Stimulated activated naive CD8-positive, alpha-beta T cell treated with anti-CD3 and anti-CD28 coated beads, Interleukin-15, amount 100 ng/mL, for 72 hours (primary cell): Measurements from ENCODE around the gene HNRNPM.

Experiments
- ATAC-seq: fragments of 150-1000 bp; cut with Tn5 transposase; 2 replicates; pipeline ENCODE4 v1.10.0; 2021; ENCODE audit warnings: mild to moderate bottlenecking, moderate library complexity
- DNase-seq, 2 donors: peaks; one replicate each; pipeline ENCODE4 v3.0.0; 2021 to 2022
- H3K27ac Mint-ChIP-seq, 2 donors: one replicate each; pipeline ENCODE4 v1.8.0; 2022; ENCODE audit warnings: mild to moderate bottlenecking in 2 of 2, mixed read lengths in 2 of 2, moderate library complexity in 2 of 2
- H3K27me3 Mint-ChIP-seq: one replicate; pipeline ENCODE4 v1.8.0; 2022; ENCODE audit warnings: mixed read lengths
- H3K4me1 Mint-ChIP-seq: one replicate; pipeline ENCODE4 v1.8.0; 2022; ENCODE audit warnings: mild to moderate bottlenecking, mixed read lengths
- H3K4me3 Mint-ChIP-seq, 2 donors: one replicate each; pipeline ENCODE4 v1.8.0; 2022; ENCODE audit warnings: mild to moderate bottlenecking in 2 of 2, mixed read lengths in 2 of 2, moderate library complexity in 1 of 2
- H3K9me3 Mint-ChIP-seq, 2 donors: one replicate each; pipeline ENCODE4 v1.8.0; 2022; ENCODE audit warnings: mixed read lengths in 2 of 2

Gene HNRNPM

DNA sequence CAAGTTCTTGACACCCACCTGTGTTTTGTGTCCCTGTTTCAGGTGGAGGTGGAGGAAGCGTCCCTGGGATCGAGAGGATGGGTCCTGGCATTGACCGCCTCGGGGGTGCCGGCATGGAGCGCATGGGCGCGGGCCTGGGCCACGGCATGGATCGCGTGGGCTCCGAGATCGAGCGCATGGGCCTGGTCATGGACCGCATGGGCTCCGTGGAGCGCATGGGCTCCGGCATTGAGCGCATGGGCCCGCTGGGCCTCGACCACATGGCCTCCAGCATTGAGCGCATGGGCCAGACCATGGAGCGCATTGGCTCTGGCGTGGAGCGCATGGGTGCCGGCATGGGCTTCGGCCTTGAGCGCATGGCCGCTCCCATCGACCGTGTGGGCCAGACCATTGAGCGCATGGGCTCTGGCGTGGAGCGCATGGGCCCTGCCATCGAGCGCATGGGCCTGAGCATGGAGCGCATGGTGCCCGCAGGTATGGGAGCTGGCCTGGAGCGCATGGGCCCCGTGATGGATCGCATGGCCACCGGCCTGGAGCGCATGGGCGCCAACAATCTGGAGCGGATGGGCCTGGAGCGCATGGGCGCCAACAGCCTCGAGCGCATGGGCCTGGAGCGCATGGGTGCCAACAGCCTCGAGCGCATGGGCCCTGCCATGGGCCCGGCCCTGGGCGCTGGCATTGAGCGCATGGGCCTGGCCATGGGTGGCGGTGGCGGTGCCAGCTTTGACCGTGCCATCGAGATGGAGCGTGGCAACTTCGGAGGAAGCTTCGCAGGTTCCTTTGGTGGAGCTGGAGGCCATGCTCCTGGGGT lies 41.0 kb downstream of the HNRNPM start:
- no peak overlapping the region for H3K27ac Mint-ChIP-seq
- ATAC-seq (no peak), DNase-seq (no peak)
- no peaks in the 10 kb centered on the region for H3K27me3 Mint-ChIP-seq
- peak overlapping the region in 1 of 2 donors; percentile 1 for H3K4me3 Mint-ChIP-seq
- H3K4me1 Mint-ChIP-seq: peaks cover 72% of the 10 kb centered on the region
- H3K9me3 Mint-ChIP-seq: no peaks in the 10 kb centered on the region

DNA sequence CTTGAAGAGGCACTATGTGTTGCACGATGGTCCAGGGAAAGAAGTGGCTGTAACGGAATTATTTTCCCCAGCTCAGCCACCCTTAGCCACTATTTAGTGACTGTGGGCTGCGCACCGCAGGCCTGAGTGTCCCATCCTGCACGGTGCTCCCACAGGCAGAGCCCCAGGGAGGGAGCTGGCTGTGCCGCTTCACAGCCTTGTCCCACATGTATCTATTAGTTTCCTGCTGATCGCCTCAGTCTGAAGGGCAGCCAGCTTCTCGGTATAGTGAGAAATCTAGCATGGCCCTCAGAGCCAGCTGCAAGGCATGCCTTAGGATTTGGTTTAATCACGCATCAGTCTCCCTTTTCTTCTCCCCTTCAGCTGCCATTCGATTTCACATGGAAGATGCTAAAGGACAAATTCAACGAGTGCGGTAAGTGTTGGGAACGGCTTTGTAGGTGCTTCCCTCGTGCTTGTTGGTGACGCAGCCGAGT lies 41.9 kb downstream of the HNRNPM start:
- no peaks in the 10 kb centered on the region for H3K27me3 Mint-ChIP-seq
- ATAC-seq (no peak), DNase-seq (no peak)
- peak overlapping the region; percentile 64 to 74 for H3K4me3 Mint-ChIP-seq
- H3K9me3 Mint-ChIP-seq: no peaks in the 10 kb centered on the region
- peak overlapping the region; percentile 74 to 94 for H3K27ac Mint-ChIP-seq
- peaks cover 66% of the 10 kb centered on the region for H3K4me1 Mint-ChIP-seq

DNA sequence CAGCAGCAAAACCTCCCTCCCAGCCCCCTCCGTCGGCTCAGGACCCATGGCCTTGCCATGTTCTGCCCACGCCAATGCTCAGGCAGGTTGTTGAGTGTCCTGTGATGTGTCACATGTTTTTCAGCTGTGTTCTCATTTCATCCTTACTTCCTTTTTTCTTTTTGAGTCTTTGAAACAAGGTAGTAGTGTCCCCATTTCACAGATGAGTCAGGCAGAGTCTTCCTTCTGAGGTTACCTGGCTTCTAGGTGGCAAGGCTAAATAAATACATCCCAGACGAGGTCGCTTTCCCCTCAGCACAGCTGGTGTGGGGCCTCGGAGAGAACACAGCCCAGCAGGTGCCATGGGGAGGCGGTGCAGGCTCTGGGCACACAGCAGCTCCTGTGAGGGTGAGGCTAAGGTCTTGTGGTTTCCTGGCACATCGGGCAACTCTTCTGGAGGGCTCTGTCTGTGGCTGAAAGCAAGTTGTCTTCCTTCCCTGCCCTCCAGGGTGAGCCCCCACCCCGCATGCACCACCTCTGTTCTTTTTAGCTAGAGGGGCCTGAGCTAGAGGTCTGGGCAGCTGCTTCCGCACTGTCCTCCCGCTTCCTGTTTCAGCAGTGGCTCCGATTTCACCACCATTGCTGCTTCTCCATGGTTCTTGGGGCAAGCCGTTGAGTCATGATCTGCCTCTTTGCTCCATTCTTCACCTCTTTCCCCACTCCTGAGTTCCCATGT lies 42.5 kb downstream of the HNRNPM start:
- DNase-seq (peak; percentile 54 to 85), ATAC-seq (peak; percentile 93)
- Mint-ChIP-seq H3K4me1 (peaks cover 60% of the 10 kb centered on the region), H3K9me3 (no peaks in the 10 kb centered on the region), H3K4me3 (peak overlapping the region; percentile 64 to 74), H3K27ac (peak overlapping the region; percentile 74 to 94), H3K27me3 (no peaks in the 10 kb centered on the region)

DNA sequence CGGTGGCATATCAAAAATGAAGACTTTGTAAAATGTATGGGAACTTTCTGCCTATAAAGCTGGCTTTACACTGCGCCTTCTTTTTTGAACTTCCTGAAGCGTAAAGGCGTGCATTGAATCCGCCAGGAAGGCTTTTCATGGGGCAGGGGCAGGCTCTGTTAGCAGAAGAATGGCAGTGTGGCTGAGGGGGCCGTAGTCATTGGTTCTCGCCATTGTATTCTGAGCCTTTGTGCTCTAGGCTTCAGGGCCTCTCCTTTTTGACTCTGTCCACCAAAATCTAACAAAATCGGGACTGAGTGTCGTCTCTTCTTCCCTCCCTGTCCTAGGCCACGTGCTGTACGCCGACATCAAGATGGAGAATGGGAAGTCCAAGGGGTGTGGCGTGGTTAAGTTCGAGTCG lies 43.6 kb downstream of the HNRNPM start:
- ATAC-seq: no peak
- Mint-ChIP-seq H3K4me3 (no peak overlapping the region), H3K4me1 (peaks cover 50% of the 10 kb centered on the region), H3K27me3 (no peaks in the 10 kb centered on the region), H3K9me3 (no peaks in the 10 kb centered on the region), H3K27ac (peak overlapping the region in 1 of 2 donors; percentile 31)
- no peak for DNase-seq

DNA sequence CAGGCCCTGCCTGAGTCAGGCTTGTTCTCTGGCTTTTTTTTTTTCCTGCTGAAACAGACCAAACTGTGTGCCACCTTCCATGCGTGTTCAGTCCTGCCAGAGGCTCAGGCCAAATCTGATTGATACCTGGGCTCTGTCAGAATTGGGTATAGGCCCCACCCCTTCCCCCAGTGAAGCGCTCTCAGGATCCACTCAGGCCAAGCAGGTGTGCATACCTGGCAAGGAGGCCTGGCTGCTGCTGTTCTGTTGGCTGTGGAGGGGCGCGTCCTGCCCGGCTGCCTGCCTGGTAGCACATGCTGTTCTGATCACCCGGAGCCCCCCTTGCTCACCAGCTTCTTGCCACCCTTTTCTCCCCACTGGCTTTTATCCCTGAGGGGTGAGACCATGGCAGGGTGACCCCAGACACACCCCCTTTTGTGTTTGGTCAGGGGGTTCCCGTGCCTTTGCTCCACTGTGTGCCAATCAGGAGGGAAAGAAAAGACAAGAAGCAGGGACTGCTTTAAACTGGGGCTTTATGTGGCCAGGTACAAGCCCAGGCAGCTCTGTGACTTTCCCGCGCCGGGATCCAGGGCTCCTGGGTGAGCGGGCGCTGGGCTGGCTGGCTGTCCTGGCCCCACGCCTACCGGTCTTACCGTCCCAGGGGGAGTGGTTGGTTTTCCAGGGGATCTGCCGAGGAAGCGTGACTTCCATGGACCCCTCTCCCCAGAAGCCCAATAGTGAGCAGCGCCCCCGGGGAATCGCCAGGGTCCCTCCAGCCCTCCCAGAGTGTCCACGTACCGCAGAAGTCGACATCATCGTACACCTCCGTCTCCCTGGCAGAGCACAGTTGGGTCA lies 45.0 kb downstream of the HNRNPM start:
- Mint-ChIP-seq H3K4me3 (no peak overlapping the region), H3K4me1 (peaks cover 62% of the 10 kb centered on the region), H3K27ac (peak overlapping the region in 1 of 2 donors; percentile 31)

DNA sequence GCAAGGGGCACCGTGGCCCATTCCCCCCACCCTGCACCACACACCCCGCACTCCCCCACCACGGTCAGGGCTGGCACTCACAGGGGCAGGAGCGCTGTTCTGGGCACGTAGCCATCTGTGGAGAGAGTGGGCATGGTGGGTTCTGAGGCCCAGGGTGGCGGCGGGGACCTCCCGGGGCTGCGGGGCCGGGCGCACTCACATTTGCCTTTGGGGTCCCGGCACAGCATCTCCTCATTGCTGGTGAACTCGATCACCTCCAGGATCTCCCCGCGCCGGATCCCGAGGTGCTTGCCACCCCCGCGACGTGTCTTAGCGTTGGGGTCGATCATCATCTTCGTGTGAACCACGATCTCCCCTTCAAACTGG lies 45.6 kb downstream of the HNRNPM start:
- H3K27ac Mint-ChIP-seq: peak overlapping the region in 1 of 2 donors; percentile 19
- DNase-seq: no peak
- peaks cover 62% of the 10 kb centered on the region for H3K4me1 Mint-ChIP-seq

More for the DNA sequence above, 45.0 kb downstream of the HNRNPM start:
- ATAC-seq: no peak
- DNase-seq: no peak
- Mint-ChIP-seq H3K9me3 (no peaks in the 10 kb centered on the region), H3K27me3 (no peaks in the 10 kb centered on the region)

DNA sequence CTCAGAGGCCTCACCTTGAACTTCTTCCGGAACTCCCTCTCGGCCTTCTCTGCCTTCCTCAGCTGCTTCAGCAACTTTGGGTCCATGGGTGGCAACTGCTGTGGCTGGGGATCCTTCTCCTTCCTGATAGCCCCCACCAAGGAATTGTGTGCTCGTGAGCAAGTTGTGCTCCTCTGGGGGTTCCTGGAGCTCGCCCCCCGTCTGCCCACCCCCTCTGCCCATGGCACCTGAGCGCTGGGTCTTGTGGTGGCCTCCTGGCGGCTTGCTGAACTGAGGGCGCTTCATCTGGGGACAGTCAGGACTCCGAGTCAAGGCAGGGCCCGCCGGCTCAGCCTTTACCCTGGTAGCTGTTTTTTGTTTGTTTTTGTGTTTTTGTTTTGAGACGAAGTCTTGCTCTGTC lies 46.1 kb downstream of the HNRNPM start:
- H3K4me3 Mint-ChIP-seq: no peak overlapping the region
- no peaks in the 10 kb centered on the region for H3K9me3 Mint-ChIP-seq
- H3K27me3 Mint-ChIP-seq: no peaks in the 10 kb centered on the region
- H3K27ac Mint-ChIP-seq: peak overlapping the region; percentile 78
- DNase-seq (no peak), ATAC-seq (no peak)
- peaks cover 62% of the 10 kb centered on the region for H3K4me1 Mint-ChIP-seq

More for the DNA sequence above, 45.6 kb downstream of the HNRNPM start:
- Mint-ChIP-seq H3K27me3 (no peaks in the 10 kb centered on the region), H3K4me3 (no peak overlapping the region), H3K9me3 (no peaks in the 10 kb centered on the region)
- ATAC-seq: no peak

DNA sequence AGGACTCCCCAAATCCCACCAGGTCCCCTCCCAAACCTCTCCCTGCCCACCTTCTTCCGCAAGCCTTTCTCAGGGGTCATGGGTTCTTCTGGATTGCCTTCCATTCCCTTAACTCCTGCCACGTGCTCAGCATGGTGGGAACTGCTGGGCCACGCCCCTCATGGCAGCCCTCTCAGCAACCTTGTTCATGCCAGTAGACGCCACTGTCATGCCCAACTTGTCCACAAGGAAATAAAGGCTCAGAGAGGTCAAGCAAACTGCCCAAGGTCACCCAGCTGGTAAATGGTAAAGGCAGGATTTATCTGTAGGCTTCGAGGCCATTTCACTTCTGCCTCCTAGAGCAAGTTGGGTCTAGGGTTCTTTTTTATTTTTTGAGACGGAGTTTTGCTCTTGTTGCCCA lies 46.8 kb downstream of the HNRNPM start:
- H3K4me1 Mint-ChIP-seq: peaks cover 56% of the 10 kb centered on the region
- no peak overlapping the region for H3K4me3 Mint-ChIP-seq
- H3K27me3 Mint-ChIP-seq: no peaks in the 10 kb centered on the region
- ATAC-seq: no peak
- H3K9me3 Mint-ChIP-seq: no peaks in the 10 kb centered on the region
- no peak overlapping the region for H3K27ac Mint-ChIP-seq
- DNase-seq: no peak

DNA sequence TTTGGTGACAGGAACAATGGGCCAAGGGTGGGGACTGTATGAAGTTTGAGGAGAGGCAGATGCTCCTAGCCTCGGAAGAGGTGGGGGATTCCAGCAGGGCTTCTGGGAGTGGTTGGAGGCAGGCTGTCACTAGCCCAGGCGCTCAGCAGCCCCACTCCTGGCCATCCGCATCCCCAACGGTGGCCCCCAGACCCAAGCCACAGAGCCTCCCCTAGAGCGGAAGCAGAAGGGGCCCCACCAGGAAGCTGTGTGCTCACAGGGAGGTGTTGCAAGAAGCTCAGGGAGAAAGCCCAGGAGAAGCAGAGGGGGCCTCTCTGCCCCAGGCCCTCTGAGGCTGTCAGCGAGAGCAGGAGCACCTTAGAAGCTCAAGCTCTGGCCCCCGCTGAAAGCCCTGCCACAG lies 49.4 kb downstream of the HNRNPM start:
- Mint-ChIP-seq H3K4me3 (peak overlapping the region; percentile 17 to 44), H3K9me3 (no peaks in the 10 kb centered on the region), H3K4me1 (peaks cover 36% of the 10 kb centered on the region), H3K27me3 (no peaks in the 10 kb centered on the region), H3K27ac (peak overlapping the region; percentile 91 to 95)
- peak in 1 of 2 donors; percentile 48 for DNase-seq
- ATAC-seq: peak; percentile 80

DNA sequence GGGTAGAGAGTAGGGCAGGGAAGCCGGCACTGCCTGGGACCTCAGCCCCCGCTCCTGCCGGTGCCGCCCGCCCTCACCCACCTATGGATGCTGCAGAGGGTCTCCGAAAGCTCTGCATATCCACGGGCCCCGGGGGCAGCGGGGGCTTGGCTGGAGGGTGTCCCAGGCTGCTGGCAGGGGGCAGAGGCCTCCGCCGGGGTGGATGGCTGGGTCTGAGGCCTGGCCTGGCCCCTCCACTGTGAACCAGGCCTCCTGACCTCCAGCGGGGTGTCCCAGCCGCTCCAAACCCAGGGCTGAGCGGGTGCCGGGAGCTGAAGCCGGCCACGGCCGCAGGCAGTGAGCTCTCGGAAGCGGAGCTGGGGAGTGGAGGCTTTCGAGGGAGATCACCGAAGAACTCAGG lies 53.5 kb downstream of the HNRNPM start:
- Mint-ChIP-seq H3K27ac (peak overlapping the region in 1 of 2 donors; percentile 59), H3K9me3 (no peaks in the 10 kb centered on the region), H3K27me3 (no peaks in the 10 kb centered on the region), H3K4me3 (no peak overlapping the region), H3K4me1 (peaks cover 47% of the 10 kb centered on the region)
- DNase-seq (no peak), ATAC-seq (no peak)

DNA sequence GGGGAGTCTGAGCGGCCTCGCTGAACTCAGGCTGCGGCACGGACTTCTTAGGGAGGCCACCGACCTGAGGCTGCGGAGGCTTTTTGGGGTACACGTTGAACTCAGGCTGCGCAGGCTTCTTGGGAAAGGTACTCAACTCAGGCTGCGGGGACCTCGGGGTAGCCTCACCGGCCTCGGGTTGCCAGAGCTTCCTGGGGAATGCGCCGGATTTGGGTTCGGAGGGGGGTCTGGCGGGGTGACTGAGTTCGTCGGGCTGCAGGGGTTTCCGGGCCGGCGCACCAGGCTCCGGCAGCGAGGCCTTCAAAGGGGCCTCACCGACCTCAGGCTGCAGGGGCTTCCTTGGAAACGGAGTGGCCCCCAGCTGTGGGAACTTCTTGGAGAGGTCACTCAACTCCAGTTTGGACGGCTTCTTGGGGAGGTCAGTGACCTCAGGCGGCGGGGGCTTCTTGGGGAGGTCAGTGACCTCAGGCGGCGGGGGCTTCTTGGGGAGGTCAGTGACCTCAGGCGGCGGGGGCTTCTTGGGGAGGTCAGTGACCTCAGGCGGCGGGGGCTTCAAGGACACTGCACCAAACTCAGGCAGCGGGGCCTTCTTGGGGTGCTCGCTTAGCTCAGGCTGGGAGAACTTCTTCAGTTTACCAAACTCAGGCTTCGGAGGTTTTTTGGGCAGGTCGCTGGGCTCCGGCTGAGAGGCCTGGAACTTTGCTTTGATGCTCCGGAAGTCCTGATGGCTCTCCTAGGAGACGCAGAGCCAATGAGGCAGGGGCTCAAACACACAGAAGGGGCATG lies 54.5 kb downstream of the HNRNPM start:
- no peak for DNase-seq
- no peak for ATAC-seq
- Mint-ChIP-seq H3K4me3 (no peak overlapping the region), H3K9me3 (no peaks in the 10 kb centered on the region), H3K4me1 (peaks cover 49% of the 10 kb centered on the region), H3K27ac (peak overlapping the region in 1 of 2 donors; percentile 12), H3K27me3 (no peaks in the 10 kb centered on the region)

DNA sequence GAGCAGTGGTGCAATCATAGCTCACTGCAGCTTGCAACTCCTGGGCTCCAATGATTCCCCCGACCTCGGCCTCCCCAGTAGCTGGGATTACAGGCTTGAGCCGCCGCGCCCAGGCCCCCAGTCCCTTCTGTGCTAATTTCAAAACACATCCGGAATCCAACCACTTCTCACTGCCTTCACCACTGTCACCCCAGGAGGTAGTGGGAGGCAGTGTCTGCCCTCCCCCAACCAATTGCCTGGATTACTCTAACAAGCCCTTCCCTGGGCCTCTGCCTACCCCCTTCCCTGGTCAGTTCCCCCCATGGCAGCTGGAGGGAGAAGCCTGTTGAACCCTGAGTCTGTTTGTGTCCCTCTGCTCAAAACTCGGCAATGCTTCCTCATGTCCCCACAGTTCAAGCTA lies 55.4 kb downstream of the HNRNPM start:
- H3K4me1 Mint-ChIP-seq: peaks cover 43% of the 10 kb centered on the region
- H3K9me3 Mint-ChIP-seq: no peaks in the 10 kb centered on the region
- peak overlapping the region; percentile 29 to 35 for H3K27ac Mint-ChIP-seq

DNA sequence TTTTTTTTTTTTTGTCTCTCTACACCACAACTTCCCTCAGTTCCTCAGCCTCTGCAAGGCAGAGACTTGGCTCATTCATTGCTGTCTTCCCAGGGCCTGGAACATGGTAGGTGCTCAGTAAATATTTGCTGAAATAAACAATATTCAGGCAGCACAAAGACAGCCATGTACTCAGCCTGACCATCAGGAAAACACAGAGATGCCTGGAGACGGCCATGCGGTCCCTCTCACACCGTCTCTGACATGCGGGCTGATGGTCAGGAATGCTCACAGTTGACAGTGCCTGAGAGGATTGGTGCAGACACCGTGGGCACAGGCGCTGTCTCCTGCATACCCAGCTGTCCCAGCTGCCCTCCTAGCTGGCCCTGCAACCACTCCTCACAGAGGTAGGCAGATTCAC lies 56.7 kb downstream of the HNRNPM start:
- H3K9me3 Mint-ChIP-seq: no peaks in the 10 kb centered on the region
- H3K27me3 Mint-ChIP-seq: no peaks in the 10 kb centered on the region
- DNase-seq (no peak), ATAC-seq (no peak)
- peak overlapping the region in 1 of 2 donors; percentile 44 for H3K27ac Mint-ChIP-seq
- H3K4me1 Mint-ChIP-seq: peaks cover 48% of the 10 kb centered on the region
- no peak overlapping the region for H3K4me3 Mint-ChIP-seq

More for the DNA sequence above, 55.4 kb downstream of the HNRNPM start:
- no peak for ATAC-seq
- no peak for DNase-seq
- no peaks in the 10 kb centered on the region for H3K27me3 Mint-ChIP-seq
- no peak overlapping the region for H3K4me3 Mint-ChIP-seq

DNA sequence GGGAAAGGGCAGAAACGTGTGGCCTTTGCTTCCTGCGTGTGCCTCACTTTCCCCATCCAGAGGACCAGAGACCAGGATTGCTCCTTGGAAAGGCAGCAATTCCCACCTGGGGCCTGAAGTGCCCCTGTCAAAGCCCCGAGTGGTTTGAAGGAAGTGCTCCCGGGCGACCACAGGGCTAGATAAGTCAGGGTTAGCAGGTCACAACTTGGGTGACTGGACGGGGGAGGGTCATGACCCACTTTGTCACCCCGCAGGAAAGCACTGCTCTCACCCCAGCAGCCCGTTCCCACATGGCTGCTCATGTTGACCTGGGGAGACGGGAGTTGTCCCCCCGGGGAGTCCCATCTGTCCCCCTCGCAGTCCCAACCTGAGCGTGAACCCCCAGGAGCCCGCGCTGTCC lies 57.2 kb downstream of the HNRNPM start:
- H3K27ac Mint-ChIP-seq: peak overlapping the region in 1 of 2 donors; percentile 57
- H3K4me3 Mint-ChIP-seq: peak overlapping the region in 1 of 2 donors; percentile 49
- DNase-seq (no peak), ATAC-seq (no peak)
- H3K4me1 Mint-ChIP-seq: peaks cover 50% of the 10 kb centered on the region
- H3K9me3 Mint-ChIP-seq: no peaks in the 10 kb centered on the region
- no peaks in the 10 kb centered on the region for H3K27me3 Mint-ChIP-seq

DNA sequence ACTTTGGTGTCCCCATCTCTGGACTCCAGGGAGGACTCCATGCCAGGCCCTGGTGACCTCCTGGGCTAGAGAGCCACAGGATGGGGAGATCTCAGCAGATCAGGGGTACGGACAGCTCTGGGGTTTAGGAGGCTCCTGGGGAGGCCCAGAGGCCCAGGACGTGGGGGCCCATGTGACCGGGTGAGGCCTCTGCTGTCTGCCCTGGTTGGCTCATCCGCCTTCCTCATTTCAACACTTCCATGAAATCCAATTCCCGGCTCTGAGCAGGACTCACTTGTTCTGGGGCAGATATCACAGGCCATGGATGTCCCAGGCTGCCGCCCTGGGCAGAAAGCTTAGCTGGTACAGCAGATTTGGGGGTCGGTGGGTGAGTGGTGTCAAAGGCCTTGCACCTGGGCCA lies 58.7 kb downstream of the HNRNPM start:
- peak overlapping the region in 1 of 2 donors; percentile 60 for H3K27ac Mint-ChIP-seq
- H3K27me3 Mint-ChIP-seq: no peaks in the 10 kb centered on the region
- no peak for DNase-seq
- ATAC-seq: no peak
- H3K4me1 Mint-ChIP-seq: peaks cover 50% of the 10 kb centered on the region
- H3K4me3 Mint-ChIP-seq: no peak overlapping the region
- no peaks in the 10 kb centered on the region for H3K9me3 Mint-ChIP-seq
